HEK293 (cell line): ENCODE measurements around the gene AURKAIP1.

Experiments used
- CTCF ChIA-PET: fragments of 350-600 bp; formaldehyde crosslinking; extraction: SDS; loops from one replicate; lab custom pipeline; 2021; ENCODE audit warnings: antibody characterized with exemption; lab: Yijun Ruan, JAX
- POLR2A ChIA-PET: fragments of 300-600 bp; formaldehyde crosslinking; extraction: SDS; loops from one replicate; lab custom pipeline; 2020; ENCODE audit warnings: antibody characterized with exemption, inconsistent platforms; lab: Yijun Ruan, JAX
- H3K27ac ChIP-seq: fragments of 200-500 bp; sonication (Bioruptor generic); 2 replicates; pipeline ENCODE4 v1.5.1; 2014; ENCODE audit warnings: low read depth, low read length, control low read depth, inconsistent platforms; ENCODE audit errors: extremely low read depth
- H3K36me3 ChIP-seq, 2 experiments: fragments of 200-500 bp in 1 of 2; sonication (Bioruptor generic) in 1 of 2; 1 replicate in 1 of 2; 2 replicates in 1 of 2; pipeline ENCODE4 v1.5.1; 2014 to 2017; ENCODE audit warnings: inconsistent platforms in 2 of 2, low read length in 2 of 2; ENCODE audit not compliant: control insufficient read depth in 2 of 2, insufficient read depth in 1 of 2
- H3K4me1 ChIP-seq: fragments of 200-500 bp; sonication (Bioruptor generic); 2 replicates; pipeline ENCODE4 v1.5.1; 2014; ENCODE audit warnings: mild to moderate bottlenecking, low read length, inconsistent platforms; ENCODE audit not compliant: control insufficient read depth, insufficient read depth
- H3K4me3 ChIP-seq: 2 replicates; pipeline ENCODE4 v1.5.1; 2011; ENCODE audit warnings: low read depth, mild to moderate bottlenecking, control low read depth, low read length, moderate library complexity
- H3K9me3 ChIP-seq: fragments of 200-500 bp; sonication (Bioruptor generic); 2 replicates; pipeline ENCODE4 v1.5.1; 2014; ENCODE audit warnings: low read depth, low read length, inconsistent platforms; ENCODE audit not compliant: control insufficient read depth, insufficient read depth
- EGR2 ChIP-seq: fragments of 450-650 bp; formaldehyde crosslinking; IDR thresholded peaks from 2 replicates; pipeline ENCODE4 v1.5.1; 2016; ENCODE audit warnings: low read depth, missing biosample characterization, missing genetic modification characterization
- FEZF1 ChIP-seq: fragments of 450-650 bp; formaldehyde crosslinking; IDR thresholded peaks from 2 replicates; pipeline ENCODE4 v1.5.1; 2016; ENCODE audit warnings: missing biosample characterization, missing genetic modification characterization
- GLIS1 ChIP-seq: fragments of 450-650 bp; formaldehyde crosslinking; IDR thresholded peaks from 2 replicates; pipeline ENCODE4 v1.5.1; 2016; ENCODE audit warnings: missing biosample characterization, missing genetic modification characterization
- GLIS2 ChIP-seq: fragments of 450-650 bp; formaldehyde crosslinking; IDR thresholded peaks from 2 replicates; pipeline ENCODE4 v1.5.1; 2016; ENCODE audit warnings: missing biosample characterization, missing genetic modification characterization
- HIC1 ChIP-seq: fragments of 450-650 bp; formaldehyde crosslinking; IDR thresholded peaks from 2 replicates; pipeline ENCODE4 v1.5.1; 2016; ENCODE audit warnings: missing biosample characterization, missing genetic modification characterization
- REST ChIP-seq: fragments of 450-650 bp; formaldehyde crosslinking; IDR thresholded peaks from 2 replicates; pipeline ENCODE4 v1.5.1; 2016; ENCODE audit warnings: missing biosample characterization, missing genetic modification characterization
- SP2 ChIP-seq: fragments of 450-650 bp; formaldehyde crosslinking; IDR thresholded peaks from 2 replicates; pipeline ENCODE4 v1.5.1; 2016; ENCODE audit warnings: missing biosample characterization, missing genetic modification characterization
- TCF7L2 ChIP-seq: IDR thresholded peaks from 2 replicates; pipeline ENCODE4 v1.6.1; 2011; ENCODE audit warnings: low read depth, mild to moderate bottlenecking, inconsistent platforms, low read length, moderate library complexity, borderline replicate concordance
- ZIC2 ChIP-seq: fragments of 450-650 bp; formaldehyde crosslinking; IDR thresholded peaks from 2 replicates; pipeline ENCODE4 v1.5.1; 2016; ENCODE audit warnings: missing biosample characterization, missing genetic modification characterization
- ZNF121 ChIP-seq: fragments of 450-650 bp; formaldehyde crosslinking; IDR thresholded peaks from 2 replicates; pipeline ENCODE4 v1.5.1; 2016; ENCODE audit warnings: missing biosample characterization, missing genetic modification characterization
- ZNF324 ChIP-seq: fragments of 450-650 bp; formaldehyde crosslinking; IDR thresholded peaks from 2 replicates; pipeline ENCODE4 v1.5.1; 2016; ENCODE audit warnings: missing biosample characterization, missing genetic modification characterization
- ZNF48 ChIP-seq: fragments of 450-650 bp; formaldehyde crosslinking; IDR thresholded peaks from 2 replicates; pipeline ENCODE4 v1.5.1; 2016; ENCODE audit warnings: missing biosample characterization, missing genetic modification characterization
- ZNF529 ChIP-seq: fragments of 450-650 bp; formaldehyde crosslinking; IDR thresholded peaks from 2 replicates; pipeline ENCODE4 v1.5.1; 2017; ENCODE audit warnings: missing genetic modification characterization, missing biosample characterization; ENCODE audit not compliant: insufficient replicate concordance
- ZNF600 ChIP-seq: fragments of 450-650 bp; formaldehyde crosslinking; IDR thresholded peaks from 2 replicates; pipeline ENCODE4 v1.5.1; 2016; ENCODE audit warnings: missing biosample characterization, missing genetic modification characterization
- ZNF837 ChIP-seq: fragments of 450-650 bp; formaldehyde crosslinking; IDR thresholded peaks from 2 replicates; pipeline ENCODE4 v1.5.1; 2016; ENCODE audit warnings: missing biosample characterization, missing genetic modification characterization
- TF ChIP-seq, protein P1 (sequence below): fragments of 450-650 bp; formaldehyde crosslinking; IDR thresholded peaks from 2 replicates; pipeline ENCODE4 v1.5.1; 2016; ENCODE audit warnings: missing biosample characterization, missing genetic modification characterization
- TF ChIP-seq, protein P2 (sequence below): fragments of 450-650 bp; formaldehyde crosslinking; conservative IDR thresholded peaks from 2 replicates; pipeline ENCODE4 v1.5.1; 2016; ENCODE audit warnings: low read depth, missing biosample characterization, missing genetic modification characterization

Gene AURKAIP1

GRCh38 chr1:1334835-1335234, 40.2 kb downstream of the AURKAIP1 start:
- TF ChIP-seq SP2 (tag by site-specific recombination) (no peak), REST (tag by site-specific recombination) (peak; percentile 100), HIC1 (tag by site-specific recombination) (peak; percentile 62; the same call in 1 of the 2 replicates), ZNF529 (tag by site-specific recombination) (no peak), ZNF48 (tag by site-specific recombination) (no peak), ZNF121 (tag by site-specific recombination) (no peak), ZNF837 (tag by site-specific recombination) (no peak), ZNF324 (tag by site-specific recombination) (no peak)
- TF ChIP-seq, protein P1, sequence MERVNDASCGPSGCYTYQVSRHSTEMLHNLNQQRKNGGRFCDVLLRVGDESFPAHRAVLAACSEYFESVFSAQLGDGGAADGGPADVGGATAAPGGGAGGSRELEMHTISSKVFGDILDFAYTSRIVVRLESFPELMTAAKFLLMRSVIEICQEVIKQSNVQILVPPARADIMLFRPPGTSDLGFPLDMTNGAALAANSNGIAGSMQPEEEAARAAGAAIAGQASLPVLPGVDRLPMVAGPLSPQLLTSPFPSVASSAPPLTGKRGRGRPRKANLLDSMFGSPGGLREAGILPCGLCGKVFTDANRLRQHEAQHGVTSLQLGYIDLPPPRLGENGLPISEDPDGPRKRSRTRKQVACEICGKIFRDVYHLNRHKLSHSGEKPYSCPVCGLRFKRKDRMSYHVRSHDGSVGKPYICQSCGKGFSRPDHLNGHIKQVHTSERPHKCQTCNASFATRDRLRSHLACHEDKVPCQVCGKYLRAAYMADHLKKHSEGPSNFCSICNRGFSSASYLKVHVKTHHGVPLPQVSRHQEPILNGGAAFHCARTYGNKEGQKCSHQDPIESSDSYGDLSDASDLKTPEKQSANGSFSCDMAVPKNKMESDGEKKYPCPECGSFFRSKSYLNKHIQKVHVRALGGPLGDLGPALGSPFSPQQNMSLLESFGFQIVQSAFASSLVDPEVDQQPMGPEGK (tag by site-specific recombination): no peak
- TF ChIP-seq, all 188 proteins: peak for 2
- no peak overlapping the region for H3K27ac ChIP-seq
- CTCF ChIA-PET: no interaction called here
- POLR2A ChIA-PET: interaction anchor here (0.6 to 2.4 kb wide), 6 partner anchors 10 to 218 kb away, joined by 3 to 7 read pairs (median 3); no protein-coding TSS in a partner anchor
- H3K4me1 ChIP-seq: no peaks in the 10 kb centered on the region
- H3K36me3 ChIP-seq: peaks cover 0 to 56% of the 10 kb centered on the region in 2 experiments; a peak in 1 of 3 replicates
- H3K4me3 ChIP-seq: no peak overlapping the region
- H3K9me3 ChIP-seq: no peaks in the 10 kb centered on the region

GRCh38 chr1:1333551-1334241, 41.3 kb downstream of the AURKAIP1 start:
- Histone ChIP-seq H3K36me3 (peaks cover 0 to 47% of the 10 kb centered on the region in 2 experiments; a peak in 1 of 3 replicates), H3K4me3 (no peak overlapping the region), H3K4me1 (no peaks in the 10 kb centered on the region), H3K9me3 (no peaks in the 10 kb centered on the region), H3K27ac (no peak overlapping the region)
- CTCF ChIA-PET: no interaction called here
- POLR2A ChIA-PET: interaction anchor here (1.5 kb wide), 1 partner anchor 14 kb away, joined by 4 read pairs; no protein-coding TSS in a partner anchor
- TF ChIP-seq EGR2 (tag by site-specific recombination) (no peak), ZNF600 (tag by site-specific recombination) (peak; percentile 88), GLIS1 (tag by site-specific recombination) (no peak), TCF7L2 (no peak), ZIC2 (tag by site-specific recombination) (no peak), FEZF1 (tag by site-specific recombination) (no peak), GLIS2 (tag by site-specific recombination) (peak; percentile 24; the same call in 1 of the 2 replicates)
- TF ChIP-seq, protein P2, sequence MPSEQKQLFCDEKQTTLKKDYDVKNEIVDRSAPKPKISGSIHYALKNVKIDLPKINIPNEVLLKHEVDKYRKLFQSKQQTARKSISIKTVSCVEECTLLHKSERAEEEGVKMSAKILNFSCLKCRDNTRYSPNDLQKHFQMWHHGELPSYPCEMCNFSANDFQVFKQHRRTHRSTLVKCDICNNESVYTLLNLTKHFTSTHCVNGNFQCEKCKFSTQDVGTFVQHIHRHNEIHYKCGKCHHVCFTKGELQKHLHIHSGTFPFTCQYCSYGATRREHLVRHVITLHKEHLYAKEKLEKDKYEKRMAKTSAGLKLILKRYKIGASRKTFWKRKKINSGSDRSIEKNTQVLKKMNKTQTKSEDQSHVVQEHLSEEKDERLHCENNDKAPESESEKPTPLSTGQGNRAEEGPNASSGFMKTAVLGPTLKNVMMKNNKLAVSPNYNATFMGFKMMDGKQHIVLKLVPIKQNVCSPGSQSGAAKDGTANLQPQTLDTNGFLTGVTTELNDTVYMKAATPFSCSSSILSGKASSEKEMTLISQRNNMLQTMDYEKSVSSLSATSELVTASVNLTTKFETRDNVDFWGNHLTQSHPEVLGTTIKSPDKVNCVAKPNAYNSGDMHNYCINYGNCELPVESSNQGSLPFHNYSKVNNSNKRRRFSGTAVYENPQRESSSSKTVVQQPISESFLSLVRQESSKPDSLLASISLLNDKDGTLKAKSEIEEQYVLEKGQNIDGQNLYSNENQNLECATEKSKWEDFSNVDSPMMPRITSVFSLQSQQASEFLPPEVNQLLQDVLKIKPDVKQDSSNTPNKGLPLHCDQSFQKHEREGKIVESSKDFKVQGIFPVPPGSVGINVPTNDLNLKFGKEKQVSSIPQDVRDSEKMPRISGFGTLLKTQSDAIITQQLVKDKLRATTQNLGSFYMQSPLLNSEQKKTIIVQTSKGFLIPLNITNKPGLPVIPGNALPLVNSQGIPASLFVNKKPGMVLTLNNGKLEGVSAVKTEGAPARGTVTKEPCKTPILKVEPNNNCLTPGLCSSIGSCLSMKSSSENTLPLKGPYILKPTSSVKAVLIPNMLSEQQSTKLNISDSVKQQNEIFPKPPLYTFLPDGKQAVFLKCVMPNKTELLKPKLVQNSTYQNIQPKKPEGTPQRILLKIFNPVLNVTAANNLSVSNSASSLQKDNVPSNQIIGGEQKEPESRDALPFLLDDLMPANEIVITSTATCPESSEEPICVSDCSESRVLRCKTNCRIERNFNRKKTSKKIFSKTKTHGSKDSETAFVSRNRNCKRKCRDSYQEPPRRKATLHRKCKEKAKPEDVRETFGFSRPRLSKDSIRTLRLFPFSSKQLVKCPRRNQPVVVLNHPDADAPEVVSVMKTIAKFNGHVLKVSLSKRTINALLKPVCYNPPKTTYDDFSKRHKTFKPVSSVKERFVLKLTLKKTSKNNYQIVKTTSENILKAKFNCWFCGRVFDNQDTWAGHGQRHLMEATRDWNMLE (tag by site-specific recombination): no peak
